Myocyte (in vitro differentiated cells): ENCODE results near the gene POU2F3. TPM values are rescaled to one million over a fixed set of nuclear protein-coding genes. Genes with fewer than 3 reads are reported as not detected.

Experiments used
- DNase-seq: peaks from one replicate; pipeline ENCODE4 v3.0.0-alpha.2; 2012; ENCODE audit warnings: low read depth
- total RNA-seq: library from RNA; depleted of rRNA; stranded (reverse); fragments of >200 nt; gene quantifications from 2 replicates; pipeline ENCODE4 v1.2.3, GENCODE V29; 2014

POU2F3 gene
- total RNA-seq, 1 donor from 2014 or later, result not detected

DNA sequence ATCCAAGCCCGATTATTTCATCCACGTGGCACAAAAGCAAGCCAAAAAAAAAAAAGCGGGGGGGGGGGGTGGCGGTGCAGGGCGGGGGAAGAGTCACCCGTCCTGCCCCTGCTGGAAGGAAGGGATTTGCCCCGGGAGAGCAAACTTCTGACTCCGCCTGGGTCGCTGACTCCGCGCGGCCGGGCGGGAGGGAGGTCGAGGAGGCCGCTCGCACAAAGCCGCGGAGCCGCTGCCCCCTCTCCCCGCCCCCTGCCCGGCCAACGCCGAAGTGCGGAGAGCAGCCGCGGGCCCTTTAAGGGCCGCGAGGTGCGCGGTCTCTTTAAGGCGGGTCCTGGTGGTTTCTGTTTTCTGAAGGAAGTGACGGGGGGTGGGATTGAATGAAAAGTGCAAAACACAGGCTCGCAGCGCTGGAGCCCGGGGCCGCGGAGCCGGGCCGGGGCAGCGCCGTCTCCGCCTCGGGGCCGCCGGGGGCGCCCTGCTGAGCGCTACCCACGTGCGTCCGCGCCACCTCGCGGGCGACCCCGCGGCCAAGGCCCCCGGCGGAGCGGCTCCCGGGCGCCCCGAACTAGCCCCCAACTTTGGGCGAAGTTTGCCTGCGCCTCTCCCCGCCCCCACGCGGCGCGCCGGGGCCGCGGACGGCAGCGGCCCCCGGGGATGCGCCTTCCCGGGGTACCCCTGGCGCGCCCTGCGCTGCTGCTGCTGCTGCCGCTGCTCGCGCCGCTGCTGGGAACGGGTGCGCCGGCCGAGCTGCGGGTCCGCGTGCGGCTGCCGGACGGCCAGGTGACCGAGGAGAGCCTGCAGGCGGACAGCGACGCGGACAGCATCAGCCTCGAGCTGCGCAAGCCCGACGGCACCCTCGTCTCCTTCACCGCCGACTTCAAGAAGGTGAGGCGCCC lies 29.1 kb upstream of the POU2F3 start, which contains the start of gene OAF:
Gene OAF (plus strand): TSS at position 407 of the 896 bp plus-strand sequence. CDS start 248 bp downstream, at position 655.
- peak; percentile 71 for DNase-seq

DNA sequence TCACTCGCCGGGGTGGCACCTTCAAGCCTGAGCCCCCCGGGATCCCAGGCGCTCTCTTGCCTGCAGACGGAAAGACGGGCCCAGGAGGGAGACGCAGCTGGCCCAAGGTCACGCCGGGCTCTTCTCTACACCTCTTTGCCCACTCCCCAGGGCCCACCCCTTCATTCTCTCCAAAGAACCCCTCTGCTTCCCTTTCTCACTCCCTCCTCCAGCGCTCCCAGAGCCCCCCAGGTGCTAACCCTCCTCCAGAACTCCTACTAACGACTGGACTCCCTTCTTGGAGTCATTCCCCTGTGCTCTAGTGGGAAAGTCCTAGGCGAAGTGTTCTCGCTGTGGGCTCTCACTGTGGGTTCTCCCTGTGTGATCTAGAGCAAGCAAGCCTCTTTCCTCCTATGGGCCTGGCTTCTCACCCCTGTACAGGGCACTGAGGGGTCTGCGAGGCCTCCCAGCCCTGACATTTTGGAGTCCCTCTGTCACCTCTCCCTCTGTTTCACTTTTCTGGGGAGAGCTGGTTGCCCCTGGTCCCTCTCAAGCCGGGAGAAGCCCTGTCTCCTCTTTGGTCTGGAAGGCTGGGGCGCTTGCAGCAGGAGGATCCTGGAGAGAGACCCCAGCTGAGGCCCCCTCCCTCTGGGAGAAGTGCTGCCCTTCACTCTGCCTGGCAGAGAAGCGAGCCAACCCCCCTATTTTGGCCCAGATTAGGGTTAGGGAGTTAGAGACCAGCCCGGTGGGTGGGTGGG lies 28.2 kb upstream of the POU2F3 start:
- no peak for DNase-seq

DNA sequence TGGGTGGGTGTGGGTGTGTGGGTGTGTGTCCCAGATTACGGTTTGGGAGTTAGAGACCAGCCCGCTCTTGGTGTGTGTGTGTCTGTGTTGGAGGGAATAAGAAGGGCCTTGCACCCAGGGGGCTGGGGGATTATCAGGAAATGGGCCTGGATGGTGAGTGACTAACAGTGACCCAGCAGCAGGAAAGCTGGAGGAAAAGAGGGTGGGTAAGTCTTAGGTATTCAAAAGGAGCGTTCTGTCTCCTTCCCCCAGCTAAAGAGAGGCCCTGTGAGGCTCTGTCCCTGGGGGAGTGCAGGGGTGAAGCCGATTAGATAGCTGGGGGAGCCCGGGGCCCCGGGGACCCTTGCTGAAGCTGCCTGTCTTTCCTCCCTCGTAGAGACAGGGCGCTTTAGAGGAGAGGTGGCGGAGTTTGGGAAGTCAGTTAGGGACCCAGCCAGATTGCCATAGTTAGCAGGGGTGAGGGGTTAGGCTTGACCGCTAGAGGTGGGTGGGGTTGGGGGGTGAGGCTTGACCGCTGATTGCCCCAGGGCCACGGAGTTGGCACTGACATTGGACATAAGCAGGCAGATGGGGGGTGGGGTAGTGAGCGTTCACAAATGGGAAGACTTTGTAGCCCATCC lies 27.6 kb upstream of the POU2F3 start:
- no peak for DNase-seq

DNA sequence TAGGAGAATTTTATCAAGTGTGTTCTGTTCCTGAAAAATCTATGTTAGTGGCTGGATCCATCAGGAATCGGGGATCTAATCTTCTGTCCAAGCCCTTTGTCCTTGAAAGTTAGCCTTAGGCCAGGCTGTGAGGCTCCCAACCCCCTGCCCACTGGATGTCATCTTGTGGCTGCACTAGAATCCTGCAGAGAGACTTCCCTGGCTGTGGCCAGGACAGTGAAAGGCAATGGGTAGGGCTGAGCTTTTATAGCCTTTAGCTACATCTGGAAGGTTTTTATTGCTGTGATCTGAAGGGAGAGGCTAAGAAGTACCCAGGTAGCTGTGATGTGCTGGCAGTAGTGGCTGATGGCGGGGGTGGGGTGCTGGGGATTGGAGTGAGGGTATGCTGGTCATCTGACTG lies 27.0 kb upstream of the POU2F3 start:
- DNase-seq, result no peak

DNA sequence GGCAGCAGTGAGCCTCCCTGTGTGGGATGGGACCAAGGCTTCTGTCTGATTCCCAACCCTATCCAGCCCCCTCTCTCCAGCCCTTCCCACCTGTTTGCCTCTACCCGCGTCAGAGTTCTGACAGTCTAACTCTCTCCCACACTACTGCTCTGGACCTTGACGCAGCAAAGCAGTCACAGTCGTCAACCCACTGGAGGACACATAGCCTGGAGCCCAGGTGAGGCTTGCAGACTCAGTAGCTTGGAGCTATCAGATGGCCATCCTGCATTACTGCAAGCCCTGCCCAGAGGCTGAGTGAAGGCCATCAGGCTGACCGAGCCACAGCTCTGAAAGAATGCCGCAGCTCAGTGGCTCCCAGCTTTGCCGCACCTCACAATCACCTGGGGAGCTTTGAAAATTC lies 25.4 kb upstream of the POU2F3 start:
- DNase-seq, result no peak

- no peak for DNase-seq
These were observed 24.3 kb upstream of the POU2F3 start for GRCh38 chr11:120215634-120216033.

- DNase-seq, result no peak
These were observed 23.4 kb upstream of the POU2F3 start for GRCh38 chr11:120216426-120217102.

DNA sequence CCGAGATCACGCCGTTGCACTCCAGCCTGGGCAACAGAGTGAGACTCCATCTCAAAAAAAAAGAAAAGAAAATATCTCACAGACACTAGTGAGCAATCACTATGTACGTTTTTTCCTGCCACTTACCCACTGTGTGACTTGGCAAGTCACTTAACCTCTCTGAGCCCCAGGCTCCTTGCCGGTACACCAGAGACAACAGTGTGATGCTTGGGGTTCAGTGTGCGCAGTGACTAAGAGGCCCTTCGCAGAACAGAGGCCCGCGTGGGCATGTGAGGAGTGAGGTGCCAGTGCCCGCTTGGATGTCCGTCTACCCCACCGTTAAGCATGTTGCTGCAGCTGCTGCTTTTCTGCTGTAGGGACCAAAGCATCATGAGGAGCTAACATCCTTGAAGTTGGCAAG lies 22.4 kb upstream of the POU2F3 start:
- DNase-seq, result no peak

DNA sequence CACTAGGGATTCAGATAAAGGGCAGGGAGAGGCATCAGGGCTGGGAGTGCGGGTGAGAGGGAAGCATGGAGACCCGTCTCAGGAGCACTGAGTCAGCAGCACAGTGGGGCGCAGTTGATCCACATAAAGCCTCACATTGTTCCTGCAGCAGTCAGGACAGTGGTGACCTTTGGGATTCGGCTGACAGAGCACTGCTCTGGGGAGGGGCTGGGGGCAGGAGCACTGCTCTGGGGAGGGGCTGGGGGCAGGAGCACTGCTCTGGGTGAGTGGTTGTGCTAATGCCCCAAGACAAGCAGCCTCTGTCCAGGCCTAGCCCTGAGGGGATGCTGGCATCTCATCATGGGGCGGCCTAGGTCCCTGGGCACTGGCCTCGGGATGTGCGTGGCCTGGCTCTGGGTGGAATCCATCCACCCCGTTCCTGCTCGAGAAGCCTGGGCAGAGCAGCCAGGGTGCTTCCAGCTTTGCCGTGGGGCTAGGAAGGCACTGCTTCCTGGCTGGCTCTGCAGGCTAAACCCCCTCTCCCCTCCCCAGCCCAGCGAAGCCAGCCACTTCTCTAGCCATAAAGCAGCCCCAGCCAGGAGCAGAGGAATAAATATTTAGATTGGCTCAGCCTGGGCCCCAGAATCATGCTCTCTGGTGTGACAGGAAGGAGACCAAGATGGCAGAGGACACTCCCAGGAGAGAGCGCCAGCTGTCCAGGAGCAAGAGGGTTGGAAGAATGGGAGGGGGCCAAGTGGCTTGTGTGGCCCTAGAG lies 21.8 kb upstream of the POU2F3 start:
- no peak for DNase-seq

- no peak for DNase-seq
These were observed 21.3 kb upstream of the POU2F3 start for GRCh38 chr11:120218695-120219033.

DNA sequence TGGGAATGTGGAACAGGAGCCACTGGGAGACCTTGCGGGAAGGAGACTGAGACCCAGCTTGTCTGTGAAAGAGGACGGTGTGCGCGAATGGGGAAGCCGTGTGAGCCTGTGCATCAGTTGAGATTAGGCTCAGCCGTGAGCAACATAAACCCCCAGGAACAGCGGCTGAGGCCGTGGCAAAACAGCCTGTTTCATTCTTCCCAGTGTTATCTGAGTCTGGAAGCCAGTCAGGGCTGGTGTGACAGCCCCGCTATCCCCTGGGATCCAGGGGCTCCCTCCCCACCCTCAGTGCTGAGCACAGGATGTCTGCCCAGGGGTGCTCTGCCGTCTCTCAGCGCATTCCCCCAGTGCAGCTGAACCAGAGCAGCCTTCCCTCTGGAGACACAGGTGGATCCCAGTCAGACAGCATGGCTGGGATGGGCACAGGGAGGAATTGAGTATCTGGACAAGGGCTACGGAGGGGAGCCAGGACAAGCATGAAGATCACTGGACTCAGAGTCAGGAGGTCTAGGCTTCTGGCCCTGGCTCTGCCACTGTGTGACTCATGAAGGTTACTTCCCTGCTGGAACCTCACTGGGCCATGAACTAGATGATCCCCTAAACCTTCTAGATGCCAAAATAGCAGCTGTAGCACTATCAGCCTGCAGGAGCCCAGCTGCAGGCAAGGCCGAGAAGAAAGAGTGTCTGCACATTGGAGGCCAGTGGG lies 20.6 kb upstream of the POU2F3 start:
- DNase-seq, result peak; percentile 21

GRCh38 chr11:120219938-120220746 lies 19.8 kb upstream of the POU2F3 start:
- DNase-seq, result peak; percentile 13

- no peak for DNase-seq
These were observed 19.2 kb upstream of the POU2F3 start for GRCh38 chr11:120220747-120221037.

DNA sequence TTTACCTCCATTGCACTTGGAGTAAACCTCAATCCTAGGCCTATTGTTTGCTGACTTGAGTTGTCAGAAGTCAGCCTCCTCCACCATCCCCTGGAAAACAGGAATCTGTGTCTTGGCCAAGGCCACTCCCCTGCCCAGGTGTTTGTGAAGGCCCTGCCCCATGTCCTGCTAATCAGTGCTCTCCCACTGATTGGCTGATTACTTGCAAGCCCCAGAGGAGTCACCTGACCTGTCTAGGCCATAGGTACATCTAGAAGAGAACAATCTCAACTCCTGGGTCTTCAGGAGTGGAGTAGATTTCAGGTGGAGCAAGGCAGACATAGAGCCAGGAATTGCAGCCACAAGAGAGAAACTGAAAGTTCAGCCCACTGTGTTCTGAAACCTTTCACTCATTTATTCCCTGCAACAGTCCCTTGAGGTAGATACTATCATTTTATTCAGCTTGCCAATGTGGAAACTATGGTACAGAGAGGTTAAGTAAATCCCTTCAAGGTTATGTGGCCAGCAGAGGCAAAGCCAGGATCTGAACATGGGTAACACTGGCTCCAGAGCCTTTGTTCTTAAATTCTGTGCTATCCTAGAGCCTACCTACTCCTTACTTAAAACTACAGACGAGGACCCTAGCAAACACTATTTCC lies 18.7 kb upstream of the POU2F3 start:
- DNase-seq, result no peak

GRCh38 chr11:120222916-120223315 lies 17.0 kb upstream of the POU2F3 start:
- DNase-seq, result no peak

- no peak for DNase-seq
These were observed 16.1 kb upstream of the POU2F3 start for GRCh38 chr11:120223793-120224192.

DNA sequence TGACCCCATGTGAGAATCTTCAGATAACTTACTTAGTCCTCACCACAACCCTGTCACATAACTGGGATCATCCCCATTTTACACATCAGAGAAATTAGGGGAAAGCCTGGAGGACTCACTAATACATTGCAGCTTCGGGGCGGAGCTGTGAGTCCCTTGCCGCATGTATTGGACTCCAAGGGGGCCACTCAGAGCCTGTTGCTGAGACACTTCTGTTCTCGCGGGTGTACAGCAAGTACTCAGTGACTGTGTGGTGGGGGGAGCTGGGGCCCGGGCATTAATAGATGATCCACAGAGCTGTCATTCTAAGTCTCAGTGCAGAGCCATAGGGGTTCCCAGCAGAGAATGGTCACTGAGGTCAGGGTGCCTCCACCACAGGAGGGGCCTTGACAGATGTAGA lies 15.6 kb upstream of the POU2F3 start:
- no peak for DNase-seq

DNA sequence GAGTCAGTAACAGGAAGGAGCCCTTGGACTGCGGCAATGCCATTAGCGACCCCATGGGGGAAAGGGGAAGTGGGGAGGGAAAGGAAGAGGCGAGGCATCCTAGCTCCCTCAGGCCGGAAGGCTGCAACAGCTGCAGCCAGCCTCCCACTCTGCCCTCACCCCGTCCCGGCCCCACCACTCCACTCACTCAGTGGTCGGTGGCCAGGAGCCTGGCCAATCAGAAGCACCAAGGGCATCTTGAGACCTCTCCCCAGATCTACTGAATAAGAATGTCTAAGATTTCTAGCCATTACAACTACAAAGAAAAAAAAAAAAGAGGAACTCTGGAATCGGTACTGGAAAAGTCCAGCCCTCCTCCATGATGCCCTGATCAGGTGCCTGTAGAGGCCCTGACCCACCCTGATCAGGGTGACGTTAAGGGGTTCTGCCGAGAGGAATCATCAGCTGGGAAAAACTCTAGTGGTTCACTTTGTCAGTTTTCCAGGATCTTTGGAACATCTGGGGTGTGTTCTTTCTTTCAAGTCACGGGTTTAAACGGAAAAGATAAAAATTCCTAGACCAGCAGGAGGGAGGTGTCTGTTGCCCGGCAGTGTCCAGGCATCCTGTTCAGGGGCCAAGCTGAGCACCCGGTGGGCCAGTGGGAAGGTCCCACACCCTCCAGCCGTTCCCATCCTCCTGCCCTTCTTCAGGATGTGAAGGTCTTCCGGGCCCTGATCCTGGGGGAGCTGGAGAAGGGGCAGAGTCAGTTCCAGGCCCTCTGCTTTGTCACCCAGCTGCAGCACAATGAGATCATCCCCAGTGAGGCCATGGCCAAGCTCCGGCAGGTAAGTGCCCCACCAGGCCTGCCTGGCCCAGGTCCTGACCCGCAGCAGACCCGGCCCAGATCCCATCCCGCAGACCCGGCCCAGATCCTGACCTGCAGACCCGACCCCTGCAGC lies 14.7 kb upstream of the POU2F3 start:
- peak; percentile 18 for DNase-seq
